Keratinocyte (primary cell): ENCODE measurements around the gene ADAMTSL4.

Experiments
- EZH2 ChIP-seq: IDR thresholded peaks from one replicate; pipeline ENCODE4 v1.6.1; 2012; ENCODE audit warnings: inconsistent platforms, mild to moderate bottlenecking, low read length, moderate library complexity
- TF ChIP-seq, protein P1 (sequence below), 3 experiments: IDR thresholded peaks in 1 of 3; conservative IDR thresholded peaks in 1 of 3; optimal IDR thresholded peaks in 1 of 3; 2 replicates in 2 of 3; 3 replicates in 1 of 3; pipeline versions ENCODE3 to v1.5.1; 2011; ENCODE audit warnings: low read length in 3 of 3, mild to moderate bottlenecking in 3 of 3, moderate library complexity in 2 of 3, control low read depth in 1 of 3, inconsistent platforms in 1 of 3; ENCODE audit not compliant: insufficient read depth in 2 of 3; ENCODE audit errors: extremely low read depth in 1 of 3

DNA sequence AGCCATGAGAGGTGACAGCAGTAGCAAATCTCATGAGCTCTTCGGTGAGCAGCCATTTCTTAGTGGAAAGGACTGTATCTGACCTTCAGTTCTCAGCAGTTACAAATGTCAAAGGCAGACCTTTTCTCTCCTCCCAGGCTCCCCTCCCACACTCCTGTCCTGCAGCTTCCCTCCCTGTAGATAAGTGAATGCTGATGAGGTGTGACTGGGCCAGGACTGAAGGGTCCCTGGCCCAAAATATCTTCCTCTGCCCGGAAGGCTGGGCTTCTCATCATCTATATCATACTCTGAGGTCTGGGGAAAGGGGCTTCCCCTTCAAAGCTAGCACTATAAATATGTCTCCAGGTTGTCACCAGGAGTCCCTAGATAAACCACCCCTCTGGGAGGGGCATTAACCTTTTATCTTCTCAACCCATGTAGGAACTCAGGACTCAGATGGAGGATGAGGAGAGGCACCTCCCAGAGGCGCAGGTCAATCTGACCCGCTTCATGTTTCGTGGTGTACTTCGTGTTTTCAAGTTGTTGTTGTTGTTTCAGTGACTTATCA lies 3.6 kb upstream of the ADAMTSL4 start:
- TF ChIP-seq, protein P1, sequence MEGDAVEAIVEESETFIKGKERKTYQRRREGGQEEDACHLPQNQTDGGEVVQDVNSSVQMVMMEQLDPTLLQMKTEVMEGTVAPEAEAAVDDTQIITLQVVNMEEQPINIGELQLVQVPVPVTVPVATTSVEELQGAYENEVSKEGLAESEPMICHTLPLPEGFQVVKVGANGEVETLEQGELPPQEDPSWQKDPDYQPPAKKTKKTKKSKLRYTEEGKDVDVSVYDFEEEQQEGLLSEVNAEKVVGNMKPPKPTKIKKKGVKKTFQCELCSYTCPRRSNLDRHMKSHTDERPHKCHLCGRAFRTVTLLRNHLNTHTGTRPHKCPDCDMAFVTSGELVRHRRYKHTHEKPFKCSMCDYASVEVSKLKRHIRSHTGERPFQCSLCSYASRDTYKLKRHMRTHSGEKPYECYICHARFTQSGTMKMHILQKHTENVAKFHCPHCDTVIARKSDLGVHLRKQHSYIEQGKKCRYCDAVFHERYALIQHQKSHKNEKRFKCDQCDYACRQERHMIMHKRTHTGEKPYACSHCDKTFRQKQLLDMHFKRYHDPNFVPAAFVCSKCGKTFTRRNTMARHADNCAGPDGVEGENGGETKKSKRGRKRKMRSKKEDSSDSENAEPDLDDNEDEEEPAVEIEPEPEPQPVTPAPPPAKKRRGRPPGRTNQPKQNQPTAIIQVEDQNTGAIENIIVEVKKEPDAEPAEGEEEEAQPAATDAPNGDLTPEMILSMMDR (optimal IDR thresholded peaks at IDR 0.05 in 1 of 3, IDR thresholded peaks at IDR 0.05 in 1 of 3, conservative IDR thresholded peaks at IDR 0.05 in 1 of 3; ENCODE audit: extremely low read depth in 1 of 3, insufficient read depth in 2 of 3, low read length in 3 of 3): no peak
- no peak for TF ChIP-seq EZH2
